ENCODE data around the gene SPDYE4.
"Not testable (repeated sequence)": the region's sequence is repeated elsewhere in the genome, so short reads cannot be mapped to it uniquely, and the experiment has no call there.

Gene SPDYE4

GRCh38 chr17:8758137-8758596 is at the start of gene SPDYE4:
Gene SPDYE4, minus strand, starts transcription at chr17:8758546. Its CDS starts 164 bp downstream, at chr17:8758382.
- DNase-seq, result no peak

GRCh38 chr17:8806926-8807550 is 48.7 kb upstream of the SPDYE4 start:
- DNase-seq, result no peak

- DNase-seq, result no peak
These were observed 48.0 kb upstream of the SPDYE4 start for GRCh38 chr17:8806253-8806925.

DNA sequence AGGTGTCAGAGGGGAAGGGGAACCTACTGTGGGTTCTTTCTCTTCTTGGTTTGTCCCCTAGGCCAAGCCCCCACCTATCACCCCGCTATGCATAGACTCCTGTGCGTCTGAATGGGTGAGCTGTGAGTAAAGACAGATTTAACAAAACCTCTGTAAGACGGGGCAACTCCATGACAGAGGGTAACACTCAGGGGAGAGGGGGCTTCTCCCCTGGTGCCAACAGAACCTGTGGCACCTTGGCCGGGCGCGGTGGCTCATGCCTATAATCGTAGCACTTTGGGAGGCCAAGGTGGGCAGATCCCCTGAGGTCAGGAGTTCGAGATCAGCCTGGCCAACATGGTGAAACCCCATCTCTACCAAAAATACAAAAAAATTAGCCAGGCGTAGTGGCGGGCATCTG is 47.0 kb upstream of the SPDYE4 start:
- not testable (repeated sequence) for DNase-seq

GRCh38 chr17:8803531-8804420 is 45.4 kb upstream of the SPDYE4 start:
- no peak for DNase-seq

DNA sequence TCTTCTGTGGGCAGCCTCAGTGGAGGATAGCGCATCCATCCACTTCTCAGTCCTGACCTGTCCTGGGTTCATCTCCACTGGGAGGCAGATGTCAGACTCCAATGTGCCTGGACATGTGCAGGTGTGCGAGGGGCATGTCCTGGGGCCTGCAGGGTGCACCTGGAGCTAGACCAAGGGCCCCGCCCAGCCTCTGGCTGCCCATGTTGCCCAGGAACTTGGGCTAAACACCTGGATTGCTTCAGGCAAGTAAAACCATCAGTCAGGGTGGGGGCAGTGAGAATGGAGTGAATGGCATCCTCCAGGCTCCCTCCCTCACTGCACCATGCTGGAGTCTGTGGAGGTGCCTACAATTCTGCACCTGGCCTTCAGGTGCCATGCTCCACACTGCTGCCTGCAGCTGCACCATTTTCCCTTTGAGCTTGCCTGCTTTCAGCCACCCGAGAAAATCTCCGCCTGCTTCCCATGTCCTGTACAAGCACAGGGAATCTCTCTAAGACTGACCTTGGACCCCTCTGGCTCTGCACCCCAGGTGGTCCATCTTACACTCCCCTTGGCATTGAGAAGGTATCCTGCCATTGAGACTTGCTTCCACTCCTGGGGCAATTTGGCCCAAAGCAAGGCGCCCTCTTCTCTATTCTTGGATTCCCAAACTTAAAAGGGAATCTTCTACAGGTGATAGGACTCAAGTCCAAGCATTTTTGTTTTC is 42.9 kb upstream of the SPDYE4 start:
- DNase-seq, result no peak

GRCh38 chr17:8800656-8801055 is 42.3 kb upstream of the SPDYE4 start:
- DNase-seq, result no peak

DNA sequence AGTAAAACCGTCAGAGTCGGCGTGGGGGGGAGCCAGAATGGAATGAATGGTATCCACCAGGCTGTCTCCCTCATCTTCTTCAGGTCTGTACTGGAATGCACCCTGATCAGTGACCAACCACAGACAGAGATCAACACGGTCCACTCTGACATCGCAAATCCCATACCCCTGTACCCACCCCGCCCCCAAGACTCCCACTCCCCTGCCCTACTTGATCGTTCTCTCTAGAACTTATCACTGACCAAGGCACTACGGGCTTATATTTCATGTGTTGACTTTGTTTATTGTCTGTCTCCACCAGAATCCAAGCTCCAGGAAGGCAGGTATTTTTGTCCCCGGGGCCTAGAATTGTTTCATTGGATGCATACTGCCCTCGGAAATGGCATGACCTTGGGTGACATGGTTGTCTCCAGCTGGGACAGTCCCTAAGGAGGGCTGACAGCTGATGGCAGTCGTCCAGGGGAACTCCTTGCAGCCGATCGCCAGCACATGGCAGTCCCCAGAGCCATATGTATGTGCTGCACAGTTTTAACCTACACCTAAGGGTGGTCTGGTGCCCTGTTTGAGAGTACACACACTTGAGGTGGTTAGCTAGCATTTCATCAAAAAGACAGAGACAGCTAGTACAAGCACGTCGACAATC is 41.3 kb upstream of the SPDYE4 start:
- DNase-seq, result no peak

DNA sequence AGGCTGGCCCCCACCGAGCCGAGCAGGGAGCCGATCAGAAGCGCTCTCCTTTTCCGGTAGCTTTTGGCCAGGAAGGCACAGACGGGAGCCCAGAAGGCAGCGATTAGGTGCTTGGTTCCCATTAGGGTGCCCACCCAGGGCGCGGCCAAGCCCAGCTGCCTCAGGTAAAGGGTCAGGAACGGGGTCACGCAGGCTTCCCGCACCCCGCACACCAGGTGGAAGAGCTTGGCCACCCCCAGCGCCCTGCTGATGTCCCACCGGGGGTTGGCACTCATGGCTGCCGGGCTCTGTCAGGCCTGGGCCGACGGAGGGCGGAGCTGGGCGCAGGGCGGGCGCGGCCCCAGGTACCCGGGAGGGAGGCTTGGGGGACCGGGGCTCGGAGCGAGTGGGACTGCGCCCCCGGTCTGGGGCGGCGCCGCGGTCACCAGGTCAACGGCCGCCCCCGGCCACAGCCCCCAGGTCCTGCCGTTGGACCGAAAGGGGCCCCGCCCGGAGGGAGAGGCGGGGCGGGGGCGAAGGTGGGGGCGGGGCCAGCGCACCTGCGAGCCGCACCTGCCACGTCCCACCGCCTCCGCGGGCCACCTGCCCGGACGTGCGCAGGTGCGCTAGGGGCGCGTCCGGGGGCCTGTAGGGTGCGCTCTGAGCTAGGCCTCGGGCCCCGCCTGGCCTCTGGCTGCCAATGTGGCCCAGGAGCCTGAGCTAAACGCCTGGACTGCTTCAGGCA is 40.7 kb upstream of the SPDYE4 start, which contains the start of gene MFSD6L:
Gene MFSD6L (minus strand): TSS at position 520 of the 724 bp plus-strand sequence. CDS start 245 bp downstream, at position 275.
- DNase-seq, result no peak

DNA sequence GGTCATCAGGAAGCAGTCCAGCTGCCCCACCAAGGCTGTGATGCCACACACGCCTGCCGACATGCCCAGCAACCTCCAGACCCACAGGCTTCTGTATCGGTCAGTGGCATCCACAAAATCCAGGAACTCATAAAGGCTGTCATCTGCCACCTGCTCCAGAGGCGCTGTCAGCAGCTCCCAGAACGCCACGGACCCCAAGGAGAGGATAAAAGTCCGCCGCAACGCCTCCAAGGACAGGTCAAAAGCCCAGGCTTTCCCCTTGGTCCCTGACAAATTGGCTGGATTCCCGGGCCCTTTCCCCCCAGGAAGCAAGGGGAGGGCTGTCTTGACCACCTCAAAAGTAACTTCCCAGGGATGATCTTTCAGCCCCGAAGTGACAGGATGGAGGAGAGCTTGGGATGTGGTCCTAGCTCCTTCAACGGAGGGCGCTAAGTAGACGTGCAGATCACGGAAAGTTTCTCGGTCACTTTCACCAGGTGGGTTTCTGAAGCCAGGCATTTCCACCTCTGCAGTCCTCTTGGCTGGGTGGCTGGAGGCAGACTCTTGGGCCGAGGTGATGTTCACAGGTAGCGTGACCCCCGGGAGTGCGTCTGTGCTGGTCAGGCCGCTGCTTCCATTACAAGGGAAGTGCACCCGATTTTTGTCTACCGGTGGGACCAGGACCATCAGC is 40.0 kb upstream of the SPDYE4 start:
- no peak for DNase-seq

GRCh38 chr17:8797621-8798175 is 39.4 kb upstream of the SPDYE4 start:
- no peak for DNase-seq

- no peak for DNase-seq
These were observed 36.3 kb upstream of the SPDYE4 start for GRCh38 chr17:8794636-8795035.

- DNase-seq, result no peak
These were observed 35.3 kb upstream of the SPDYE4 start for GRCh38 chr17:8793649-8794048.

- DNase-seq, result no peak
These were observed 34.3 kb upstream of the SPDYE4 start for GRCh38 chr17:8792646-8793045.

GRCh38 chr17:8791910-8792270 is 33.5 kb upstream of the SPDYE4 start:
- no peak for DNase-seq

GRCh38 chr17:8791248-8791909 is 33.0 kb upstream of the SPDYE4 start:
- no peak for DNase-seq

DNA sequence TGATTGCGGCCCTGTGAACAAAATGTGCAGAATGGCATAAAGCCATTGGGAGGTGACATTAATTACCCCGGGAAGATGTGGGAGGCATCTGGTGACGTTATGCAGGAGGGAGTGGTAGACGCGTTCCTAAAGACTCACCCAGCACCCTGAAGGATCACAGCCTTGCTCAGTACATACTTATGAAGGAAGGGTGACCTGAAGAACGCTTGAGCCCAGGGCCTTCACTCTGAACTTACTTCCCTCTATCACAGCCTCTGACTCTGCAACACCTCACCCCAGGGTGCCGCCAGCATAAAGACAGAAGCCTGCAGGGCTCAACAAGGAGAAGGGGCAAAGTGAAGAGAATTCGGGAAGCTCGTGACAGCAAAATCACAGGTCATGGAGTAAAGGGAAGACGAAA is 31.4 kb upstream of the SPDYE4 start:
- DNase-seq, result no peak

DNA sequence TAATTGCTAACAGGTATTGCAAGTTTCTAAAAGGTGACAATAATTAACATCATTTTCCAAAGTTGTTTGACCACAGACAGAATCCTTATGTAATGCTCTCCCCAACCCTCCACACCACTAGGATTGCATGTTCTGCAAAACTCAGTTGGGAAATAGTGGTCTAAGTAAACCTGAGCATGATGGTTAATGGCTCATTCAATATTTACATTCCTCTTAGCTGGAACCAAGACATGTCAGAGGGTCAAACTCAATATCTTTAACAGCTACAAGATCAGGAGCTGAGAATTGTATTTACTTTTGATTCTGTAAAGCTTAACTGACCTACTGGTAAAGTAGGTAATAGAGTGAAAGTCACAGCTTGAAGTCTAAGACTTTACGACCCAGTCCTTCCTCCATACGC is 30.7 kb upstream of the SPDYE4 start:
- no peak for DNase-seq

- DNase-seq, result no peak
These were observed 27.4 kb upstream of the SPDYE4 start for GRCh38 chr17:8785547-8786413.

Data from NCI-H2029 treated with DMSO at 0.1 percent for 48 hours (cell line).